Activated T-cell treated with anti-CD3 and anti-CD28 coated beads, Interleukin-2, amount 50 U/mL, for 48 hours (primary cell): ENCODE data around the gene RAD54L.
"Not testable (repeated sequence)": the region's sequence is repeated elsewhere in the genome, so short reads cannot be mapped to it uniquely, and the experiment has no call there.

ENCODE experiments used
- DNase-seq, 2 experiments: peaks; one replicate each; pipeline ENCODE4 v3.0.0-alpha.2; 2020

The RAD54L gene

DNA sequence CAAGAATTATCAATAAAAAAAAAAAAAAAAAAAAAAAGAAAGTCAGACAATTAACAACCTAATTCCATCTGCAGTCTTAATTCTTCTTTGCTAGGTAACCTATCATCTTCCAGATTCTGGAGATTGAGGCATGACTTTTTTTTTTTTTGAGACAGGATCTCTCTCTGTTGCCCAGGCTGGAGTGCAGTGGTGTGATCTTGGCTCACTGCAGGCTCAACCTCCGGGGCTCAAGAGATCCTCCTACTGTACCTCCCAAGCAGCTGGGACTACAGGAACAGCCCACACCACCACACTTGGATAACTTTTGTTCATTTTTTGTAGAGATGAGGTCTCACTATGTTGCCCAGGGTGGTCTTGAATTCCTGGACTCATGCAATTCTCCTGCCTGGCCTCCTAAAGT lies 4.6 kb upstream of the RAD54L start:
- DNase-seq, result no peak

DNA sequence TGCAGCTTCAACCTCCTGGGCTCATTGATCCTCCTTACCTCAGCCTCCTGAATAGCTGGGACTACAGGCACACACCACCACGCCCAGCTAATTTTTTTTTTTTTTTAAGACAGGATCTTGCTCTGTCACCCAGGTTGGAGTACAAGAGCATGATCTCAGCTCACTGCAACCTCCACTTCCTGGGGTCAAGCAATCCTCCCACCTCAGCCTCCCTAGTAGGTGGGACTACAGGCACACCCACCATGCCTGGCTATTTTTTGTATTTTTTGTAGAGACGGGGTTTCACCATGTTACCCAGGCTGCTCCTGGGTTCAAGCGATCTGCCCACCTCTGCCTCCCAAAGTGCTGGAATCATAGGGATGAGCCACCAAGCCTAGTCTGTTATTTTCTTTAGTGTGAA lies 3.7 kb upstream of the RAD54L start:
- not testable (repeated sequence) for DNase-seq

DNA sequence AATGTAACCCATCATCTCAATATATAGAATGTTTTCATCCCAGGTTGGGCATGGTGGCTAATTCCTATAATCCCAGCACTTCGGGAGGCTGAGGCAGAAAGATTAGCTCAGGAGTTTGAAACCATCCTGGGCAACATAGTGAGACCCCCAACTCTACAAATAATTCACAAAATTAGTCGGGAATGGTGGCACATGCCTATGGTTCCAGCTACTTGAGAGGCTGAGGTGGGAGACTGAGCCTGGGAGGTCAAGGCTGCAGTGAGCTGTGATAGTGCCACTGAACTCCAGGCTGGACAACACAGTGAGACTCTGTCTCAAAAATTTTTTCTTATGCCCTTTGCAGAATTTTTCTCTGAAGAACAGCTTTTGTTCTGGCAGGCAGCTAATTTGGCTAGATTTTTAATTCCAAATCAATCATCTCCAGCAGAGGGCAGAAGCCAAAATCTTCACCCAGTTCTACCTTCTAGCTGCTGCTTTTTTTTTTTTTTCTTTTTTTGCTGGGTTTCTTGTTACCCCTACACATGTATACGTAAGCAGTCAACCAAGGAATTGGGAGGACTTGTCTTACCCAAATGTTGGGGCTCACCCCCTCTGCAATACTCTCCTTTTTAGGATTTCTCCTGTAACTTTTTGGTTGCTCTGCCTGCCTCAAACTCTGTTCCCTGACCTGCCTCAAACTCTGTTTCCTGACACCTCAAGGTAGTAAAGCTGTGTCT lies 2.7 kb upstream of the RAD54L start:
- DNase-seq, result peak in 1 of 2 experiments; percentile 24

DNA sequence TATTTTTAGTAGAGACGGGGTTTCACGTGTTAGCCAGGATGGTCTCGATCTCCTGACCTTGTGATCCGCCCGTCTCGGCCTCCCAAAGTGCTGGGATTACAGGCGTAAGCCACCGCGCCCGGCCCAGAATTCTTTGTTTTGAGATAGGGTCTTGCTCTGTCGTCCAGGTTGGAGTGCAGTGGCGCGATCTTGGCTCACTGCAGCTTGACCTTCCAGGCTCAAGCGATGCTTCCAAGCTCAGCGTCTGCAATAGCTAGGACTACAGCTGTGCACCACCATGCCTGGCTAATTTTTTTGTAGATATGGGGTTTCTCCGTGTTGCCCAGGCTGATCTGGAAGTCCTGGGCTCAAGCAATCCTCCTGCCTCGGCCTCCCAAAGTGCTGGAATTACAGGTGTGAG lies 1.4 kb upstream of the RAD54L start:
- not testable (repeated sequence) for DNase-seq

DNA sequence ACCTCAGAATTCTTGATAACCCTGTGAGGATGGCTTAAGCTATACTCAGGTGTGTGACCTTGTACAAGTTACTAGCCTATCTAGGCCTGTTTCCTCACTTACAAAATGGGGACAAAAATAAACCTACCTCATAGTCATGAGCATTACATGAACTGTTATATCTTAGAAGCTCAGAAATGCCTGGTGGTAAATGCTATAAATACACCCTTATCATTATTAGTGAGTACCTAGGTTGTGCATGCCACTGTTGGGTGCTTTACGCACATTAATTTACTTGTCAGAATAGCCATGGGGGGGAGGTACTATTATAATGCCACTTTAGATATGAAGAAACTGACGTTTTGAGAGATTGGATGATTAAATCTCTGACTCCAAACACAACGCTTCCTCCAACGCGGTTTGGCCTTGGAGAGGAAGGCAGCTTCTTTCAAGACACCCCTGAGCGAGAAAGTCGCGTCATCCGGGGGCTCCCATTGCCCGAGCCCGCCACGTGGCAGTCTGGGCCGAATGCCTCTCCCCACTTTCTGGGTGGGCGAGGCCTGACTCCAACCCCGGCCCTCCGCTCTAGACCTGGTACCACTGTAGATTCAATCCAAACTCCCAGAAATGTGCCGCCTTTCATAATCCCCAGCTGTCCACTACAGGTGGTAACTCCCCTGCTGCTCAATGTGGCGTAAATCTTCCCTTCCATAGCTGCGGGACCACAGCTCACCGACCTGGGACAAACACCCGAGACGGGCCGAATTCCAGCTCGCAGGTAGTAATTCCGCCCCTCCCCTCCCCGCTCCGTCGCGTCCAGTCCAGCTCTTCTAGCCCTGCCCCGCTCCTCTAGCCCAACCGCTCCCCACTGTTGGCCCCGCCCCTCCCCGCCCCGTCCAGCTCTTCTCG lies 771 bp upstream of the RAD54L start:
- DNase-seq, result peak; percentile 79 to 80

DNA sequence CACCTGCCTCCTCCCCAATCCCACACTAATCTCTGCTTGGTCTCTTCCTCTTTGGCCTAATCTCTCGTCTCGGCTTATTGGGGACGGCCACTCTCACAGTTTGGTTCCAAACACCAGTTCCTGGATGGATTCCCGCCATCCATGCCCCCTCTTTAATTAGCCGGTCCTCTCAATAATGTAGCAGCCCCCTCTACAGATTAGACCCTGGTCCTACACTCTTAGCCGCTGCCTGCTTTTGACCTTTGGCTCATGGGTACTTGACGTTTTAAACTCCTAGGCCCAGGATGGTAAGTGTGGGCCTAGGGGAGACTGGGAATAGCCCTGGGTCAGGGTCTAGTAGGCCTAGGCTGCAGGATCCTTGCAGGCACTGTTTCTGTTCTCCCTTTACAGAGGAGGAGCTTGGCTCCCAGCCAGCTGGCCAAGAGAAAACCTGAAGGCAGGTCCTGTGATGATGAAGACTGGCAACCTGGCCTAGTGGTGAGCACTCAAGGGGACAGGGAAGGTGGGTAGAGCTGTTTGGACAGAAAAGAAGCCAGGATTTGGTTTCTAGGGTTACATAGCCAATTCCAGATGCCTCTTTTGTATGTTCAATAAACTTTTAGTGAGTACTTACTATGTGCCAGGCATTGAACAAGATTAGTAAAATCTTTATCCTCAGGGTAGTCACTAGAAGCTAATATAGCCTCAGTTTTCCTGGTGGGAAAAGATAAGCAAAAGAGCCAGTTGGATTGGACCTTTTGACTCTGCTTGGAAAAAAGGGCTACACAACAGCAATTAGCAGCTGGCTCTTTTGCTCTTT lies 758 bp downstream of the RAD54L start:
- DNase-seq, result peak; percentile 61 to 62

DNA sequence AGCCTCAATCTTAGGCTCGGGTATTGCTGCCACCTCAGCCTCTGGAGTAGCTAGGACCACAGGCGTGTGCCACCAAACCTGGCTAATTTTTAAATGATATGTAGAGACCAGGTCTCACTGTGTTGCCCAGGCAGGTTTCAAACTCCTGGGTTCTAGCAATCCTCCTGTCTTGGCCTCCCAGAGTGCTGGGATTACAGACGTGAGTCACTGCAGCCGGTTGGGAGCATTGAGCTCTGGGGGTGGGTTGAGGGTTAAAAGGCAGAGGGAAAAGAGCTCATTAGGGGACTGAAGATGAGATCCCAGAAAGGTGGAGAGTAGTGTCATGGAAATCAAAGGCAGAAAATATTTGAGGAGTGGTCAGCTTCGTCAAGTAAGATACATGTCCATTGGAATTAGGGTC lies 7.1 kb downstream of the RAD54L start:
- no peak for DNase-seq

DNA sequence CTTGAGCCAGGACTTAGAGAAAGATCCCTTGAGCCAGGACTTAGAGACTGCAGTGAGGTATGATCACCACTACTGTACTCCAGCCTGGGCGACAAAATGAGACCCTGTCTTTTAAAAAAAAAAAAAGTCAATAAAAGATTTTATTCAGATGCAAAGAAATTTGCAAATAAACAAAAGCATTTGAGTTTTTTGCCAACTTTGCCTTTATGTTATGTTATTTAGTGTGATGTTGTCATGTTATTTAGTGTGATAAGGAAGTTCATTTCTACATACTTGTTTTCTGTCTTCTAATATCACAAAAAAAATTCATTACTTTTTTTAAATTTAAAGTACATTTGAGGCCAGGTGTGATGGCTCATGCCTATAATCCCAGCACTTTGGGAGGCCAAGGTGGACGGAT lies 9.0 kb downstream of the RAD54L start:
- no peak for DNase-seq

DNA sequence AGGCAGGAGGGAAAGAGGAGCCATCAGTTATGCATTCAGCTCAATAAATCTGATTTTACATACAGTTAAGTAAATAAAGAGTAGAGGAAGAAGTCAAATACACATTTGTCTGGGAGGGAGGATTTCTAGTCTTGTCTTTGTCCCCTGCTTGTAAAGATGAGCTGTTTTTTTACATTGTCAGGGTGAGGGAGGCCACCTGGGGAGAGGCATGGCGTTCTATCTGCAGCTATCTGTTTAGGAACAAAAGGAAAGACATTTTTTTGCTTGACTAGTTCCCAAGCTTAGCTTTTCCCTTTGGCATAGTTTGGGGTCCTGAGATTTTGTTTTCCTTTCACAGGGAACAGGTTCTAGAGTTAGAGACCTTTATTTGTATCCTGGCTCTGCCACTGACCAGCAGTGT lies 14.9 kb downstream of the RAD54L start:
- no peak for DNase-seq

DNA sequence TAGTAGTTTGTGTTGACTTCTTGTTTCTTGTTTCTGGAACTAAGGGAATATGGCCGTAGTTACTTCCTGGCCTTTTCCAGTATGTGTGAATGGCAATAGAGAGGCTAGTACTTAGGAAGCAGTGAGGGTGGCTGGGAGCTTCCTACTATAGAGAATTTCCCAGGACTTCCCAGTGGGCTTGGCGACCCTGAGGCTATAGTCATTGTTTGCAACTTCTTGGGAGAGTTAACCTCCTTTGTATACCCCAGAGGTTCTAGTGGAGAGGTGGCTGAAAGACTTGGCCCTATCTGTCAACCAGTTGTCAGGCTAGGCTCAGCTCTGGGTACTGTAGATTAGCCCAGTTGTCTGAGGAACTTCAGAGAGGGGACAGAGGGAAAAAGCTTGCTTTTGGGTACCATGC lies 15.6 kb downstream of the RAD54L start:
- DNase-seq, result no peak

DNA sequence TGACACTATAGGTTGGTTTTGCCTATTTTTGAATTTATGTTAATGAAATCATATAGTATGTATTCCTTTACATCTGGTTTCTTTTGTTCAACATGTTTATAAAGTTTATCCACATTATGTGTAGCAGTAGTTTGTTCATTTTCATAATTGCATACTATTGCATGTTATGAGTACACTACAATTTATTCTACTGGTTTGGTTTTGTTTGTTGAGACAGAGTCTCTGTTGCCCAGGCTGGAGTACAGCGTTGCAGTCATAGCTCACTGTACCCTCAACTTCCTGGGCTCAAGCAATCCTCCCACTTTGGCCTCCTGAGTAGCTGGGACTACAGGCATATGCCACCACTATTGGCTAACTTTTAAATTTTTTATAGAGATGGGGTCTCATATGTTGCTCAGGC lies 21.0 kb downstream of the RAD54L start:
- no peak for DNase-seq

DNA sequence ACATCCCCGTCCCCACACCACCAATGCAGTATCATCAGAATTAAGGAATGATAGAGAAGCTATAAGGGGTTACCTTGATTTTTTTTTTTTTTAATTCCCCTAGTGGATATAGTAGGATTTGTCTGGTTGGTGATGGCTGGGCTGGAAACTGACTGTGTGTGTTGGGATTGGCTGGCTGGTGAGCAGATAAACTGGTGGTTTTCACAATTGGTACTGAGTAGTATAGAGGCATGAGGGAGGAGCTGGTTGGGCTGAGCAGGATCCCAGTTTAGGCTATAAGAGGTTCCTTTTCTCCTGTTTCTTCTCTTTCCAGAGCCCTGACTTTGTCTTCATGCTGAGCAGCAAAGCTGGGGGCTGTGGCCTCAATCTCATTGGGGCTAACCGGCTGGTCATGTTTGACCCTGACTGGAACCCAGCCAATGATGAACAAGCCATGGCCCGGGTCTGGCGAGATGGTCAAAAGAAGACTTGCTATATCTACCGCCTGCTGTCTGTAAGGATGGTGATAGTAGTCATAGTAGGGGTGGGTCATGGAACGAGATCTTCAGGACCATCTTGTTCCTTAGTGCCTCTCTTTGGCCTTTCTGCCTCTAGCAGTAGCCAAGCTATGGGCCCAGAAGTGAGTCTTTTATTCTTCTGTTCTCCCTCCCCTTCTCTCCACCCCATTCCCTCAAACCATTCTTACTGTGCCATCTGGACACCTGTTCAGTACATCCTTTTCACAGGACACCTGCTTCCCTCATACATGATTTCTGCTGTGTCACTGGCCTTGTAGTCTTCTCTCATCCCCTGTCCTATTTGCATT lies 26.9 kb downstream of the RAD54L start:
- no peak for DNase-seq

DNA sequence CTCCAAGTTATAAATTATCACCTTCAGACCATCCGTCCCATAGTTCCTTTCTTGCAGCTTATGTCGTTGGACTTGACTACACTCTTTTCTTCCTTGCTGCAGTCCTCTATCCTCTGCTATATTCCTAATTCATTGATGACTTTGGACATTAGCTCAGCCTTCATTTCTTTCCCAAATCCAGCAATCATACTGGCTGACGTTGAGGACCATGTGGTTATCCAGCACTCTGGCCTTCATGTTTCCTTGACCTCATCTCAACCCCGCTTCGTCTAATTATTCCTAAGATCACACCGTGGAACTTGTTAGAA lies 27.4 kb downstream of the RAD54L start:
- DNase-seq, result no peak

DNA sequence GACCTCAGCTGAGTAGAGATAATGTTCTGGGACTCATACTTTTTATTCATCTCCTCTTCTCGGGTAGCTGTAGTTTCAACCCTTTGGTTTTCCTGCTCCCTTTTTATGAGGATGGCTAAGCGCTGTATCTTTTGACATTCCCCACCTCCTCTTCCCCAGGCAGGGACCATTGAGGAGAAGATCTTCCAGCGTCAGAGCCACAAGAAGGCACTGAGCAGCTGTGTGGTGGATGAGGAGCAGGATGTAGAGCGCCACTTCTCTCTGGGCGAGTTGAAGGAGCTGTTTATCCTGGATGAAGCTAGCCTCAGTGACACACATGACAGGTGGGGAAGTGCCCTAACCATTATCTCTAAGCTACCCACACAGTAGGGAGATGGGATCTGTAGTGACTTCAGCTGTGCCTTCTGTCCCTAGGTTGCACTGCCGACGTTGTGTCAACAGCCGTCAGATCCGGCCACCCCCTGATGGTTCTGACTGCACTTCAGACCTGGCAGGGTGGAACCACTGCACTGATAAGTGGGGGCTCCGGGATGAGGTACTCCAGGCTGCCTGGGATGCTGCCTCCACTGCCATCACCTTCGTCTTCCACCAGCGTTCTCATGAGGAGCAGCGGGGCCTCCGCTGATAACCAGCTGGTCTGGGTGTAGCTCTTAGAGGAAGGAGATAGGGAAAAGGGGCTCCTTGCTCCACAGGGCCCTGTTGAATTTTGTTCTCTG lies 30.3 kb downstream of the RAD54L start:
- no peak for DNase-seq

DNA sequence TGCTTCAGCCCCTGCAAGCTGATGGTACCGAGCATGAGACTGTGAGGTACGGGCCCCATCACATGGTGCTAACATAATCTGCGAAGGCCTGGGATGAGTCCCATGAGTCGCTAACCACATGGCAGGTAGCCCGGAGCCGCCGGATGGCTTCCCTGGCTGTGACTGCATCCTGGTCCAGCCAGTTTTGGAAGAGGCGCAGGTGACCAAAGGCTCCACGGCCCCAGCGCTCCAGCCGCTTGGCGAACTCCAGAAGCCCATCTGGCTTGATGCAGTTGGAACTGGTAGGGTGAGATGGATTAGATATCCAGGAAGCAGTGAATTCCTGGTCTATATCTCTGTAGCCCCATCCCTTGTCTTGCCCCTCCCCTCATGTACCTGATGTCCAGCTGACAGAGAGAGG lies 31.2 kb downstream of the RAD54L start:
- no peak for DNase-seq

DNA sequence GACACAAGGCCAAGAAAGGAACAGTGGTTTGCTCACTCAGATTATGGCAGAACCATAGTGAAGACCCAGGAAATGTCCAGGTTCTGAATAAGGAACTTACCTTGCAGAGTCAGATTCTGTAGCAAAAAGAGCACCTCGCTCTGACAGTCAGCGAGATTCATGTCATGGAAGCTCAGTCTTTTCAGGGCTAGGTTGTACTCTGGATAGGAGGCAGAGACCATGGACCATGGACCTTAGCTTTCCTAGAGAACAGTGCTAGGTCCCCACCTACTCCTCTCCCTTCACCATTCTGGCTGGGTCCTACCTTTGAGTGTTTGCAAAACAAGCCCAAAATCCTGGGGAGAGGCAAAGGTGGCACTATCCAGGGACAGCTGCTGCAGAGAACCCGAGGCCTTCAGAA lies 32.5 kb downstream of the RAD54L start:
- DNase-seq, result no peak

DNA sequence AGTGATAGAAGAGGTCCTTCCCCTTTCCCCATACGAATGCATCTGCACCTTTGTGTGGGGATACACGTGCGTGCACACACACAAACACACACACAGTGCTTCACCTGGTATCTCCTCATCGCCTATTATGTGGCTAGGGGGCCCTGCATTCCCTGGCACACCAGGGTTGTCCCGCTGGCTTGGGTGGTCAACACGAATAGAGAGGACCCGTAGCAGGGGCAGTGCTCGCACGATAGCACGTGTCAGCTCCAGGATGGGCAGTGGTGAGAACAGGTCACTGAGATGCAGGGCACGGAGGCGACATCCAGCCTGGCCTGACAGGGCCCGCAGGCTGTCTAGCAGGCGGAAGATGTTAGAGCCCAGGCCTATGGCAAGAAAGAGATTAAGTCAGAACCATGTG lies 33.5 kb downstream of the RAD54L start:
- DNase-seq, result no peak

DNA sequence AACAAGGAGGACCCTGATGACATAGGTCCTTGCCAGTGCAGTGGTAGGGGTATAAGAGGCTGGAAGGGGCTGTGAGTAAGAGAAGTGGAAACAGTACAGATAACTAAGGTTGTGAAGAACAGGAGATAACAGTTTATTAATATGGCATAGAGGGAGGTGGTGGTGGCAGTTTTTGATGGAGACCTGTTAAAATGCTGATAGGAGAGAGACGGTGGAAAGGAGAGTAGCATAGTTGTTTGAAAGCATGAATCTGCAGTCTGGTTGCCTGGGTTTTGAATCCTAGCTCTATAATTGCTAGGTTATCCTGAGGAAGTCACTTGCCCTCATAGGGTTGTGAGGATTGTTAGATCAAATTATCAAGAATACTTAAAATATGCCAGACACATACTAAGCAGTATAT lies 36.5 kb downstream of the RAD54L start:
- DNase-seq, result no peak

DNA sequence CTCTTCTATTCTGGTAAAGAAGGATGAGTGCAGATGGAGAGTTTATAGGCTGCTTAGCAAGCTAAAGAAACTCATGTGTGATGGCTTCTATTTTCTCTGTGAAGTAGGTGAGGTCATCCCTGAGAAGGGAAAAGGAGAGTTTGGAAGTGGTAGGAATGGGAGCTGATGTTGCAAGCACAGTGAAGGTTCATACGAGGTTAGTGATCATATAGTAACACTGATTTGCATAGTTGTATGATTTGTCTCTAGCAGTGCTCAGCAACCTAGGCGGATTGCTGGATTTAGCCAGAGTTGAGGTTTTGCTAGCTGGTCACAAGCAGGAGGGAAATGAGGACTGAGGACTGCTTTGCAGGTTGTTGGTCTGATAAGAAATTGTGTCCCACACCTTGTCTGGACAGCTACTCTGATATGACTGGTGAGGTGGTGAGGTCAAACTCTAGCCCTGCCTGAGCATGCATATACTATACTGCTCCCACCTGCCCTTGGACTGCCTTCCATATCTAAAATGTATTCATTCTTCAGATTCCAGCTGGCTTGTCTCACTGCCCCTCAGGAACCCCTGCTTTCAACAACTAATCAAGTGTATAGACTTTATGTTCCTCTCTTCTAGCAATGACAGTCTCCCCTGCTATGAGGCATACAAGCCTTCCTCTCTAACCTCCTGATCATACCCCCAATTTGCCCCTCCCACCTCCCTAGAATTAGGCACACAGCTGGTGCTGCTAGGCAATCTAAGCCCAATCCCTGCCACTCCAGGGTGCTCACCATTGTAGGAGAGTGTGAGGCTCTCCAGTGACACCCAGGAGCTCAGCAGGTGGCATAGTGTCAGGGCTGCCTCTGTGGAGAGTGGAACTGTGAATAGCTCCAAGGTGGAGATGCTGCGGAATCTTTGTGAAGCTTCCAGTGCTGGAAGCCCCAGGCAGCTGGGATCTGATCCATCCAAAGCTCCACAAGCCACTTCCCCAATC lies 37.3 kb downstream of the RAD54L start:
- DNase-seq, result no peak

DNA sequence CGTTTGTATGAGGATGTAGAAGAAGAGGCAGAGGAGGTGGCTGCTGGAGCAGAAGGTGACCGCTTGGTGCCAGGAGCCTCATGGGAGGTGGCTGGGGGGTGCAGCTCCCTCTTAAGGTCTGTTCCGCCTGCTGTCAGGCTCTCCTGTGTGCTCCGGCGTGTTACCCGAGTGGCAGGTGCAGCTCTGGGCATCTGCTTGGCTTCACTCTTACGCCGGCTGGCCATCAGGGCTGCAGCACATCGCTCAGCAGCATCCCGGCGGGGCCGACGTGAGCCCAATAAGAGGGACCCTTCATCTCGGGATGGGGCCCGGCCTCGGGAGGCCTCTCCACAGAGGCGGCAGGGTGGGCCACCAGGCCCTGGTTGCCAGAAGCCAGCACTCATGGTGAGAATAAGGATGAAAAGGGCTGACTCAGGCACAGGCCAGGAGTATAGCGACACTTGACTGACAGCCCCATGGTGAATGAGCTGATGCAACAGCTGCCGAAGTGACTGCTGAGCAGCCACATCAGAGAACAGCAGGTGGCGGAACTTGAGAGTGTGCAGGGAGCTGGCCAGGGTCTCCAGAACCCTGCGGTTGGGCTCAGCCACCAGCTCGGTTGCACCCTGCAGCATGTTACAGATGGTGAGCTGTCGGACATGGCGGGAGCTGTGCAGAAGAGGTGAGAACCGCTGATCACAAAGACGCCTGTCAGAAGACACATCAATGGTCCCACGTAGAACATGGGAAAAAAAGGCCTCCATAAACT lies 38.3 kb downstream of the RAD54L start:
- peak; percentile 58 to 61 for DNase-seq
